Lower leg skin (tissue), 3 donors: ENCODE results near the gene NBEA.

ENCODE experiments used
- POLR2A ChIP-seq, 2 donors: fragments of 450-650 bp; IDR thresholded peaks; one replicate each; pipeline ENCODE4 v1.6.1; 2016 to 2017; ENCODE audit warnings: antibody characterized with exemption in 2 of 2, mild to moderate bottlenecking in 1 of 2, moderate library complexity in 1 of 2
- TF ChIP-seq, protein P1 (sequence below), 3 donors: fragments of 450-650 bp; IDR thresholded peaks; one replicate each; pipeline ENCODE4 v1.5.1; 2016; ENCODE audit warnings: antibody characterized with exemption in 3 of 3, mild to moderate bottlenecking in 3 of 3, moderate library complexity in 2 of 3

DNA sequence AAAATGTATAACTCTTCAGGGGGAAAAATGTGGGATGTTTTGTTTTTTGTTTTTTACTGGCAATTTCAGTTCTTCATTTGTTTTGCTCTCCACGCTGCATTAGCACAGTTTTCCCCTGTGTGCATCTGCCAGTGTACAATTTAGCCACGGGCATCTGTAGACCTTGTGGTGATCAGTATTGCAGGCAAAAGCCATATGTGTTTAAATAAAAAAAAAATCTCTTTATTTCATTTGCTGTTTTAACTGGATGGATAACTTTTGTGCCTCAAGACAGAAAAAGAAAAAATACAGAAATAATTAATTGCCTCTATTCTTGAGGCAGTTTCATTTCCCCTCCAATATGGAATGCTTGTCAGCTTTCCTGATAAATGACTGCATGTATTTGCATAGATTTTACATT, 542.3 kb downstream of the NBEA start:
- TF ChIP-seq, protein P1, sequence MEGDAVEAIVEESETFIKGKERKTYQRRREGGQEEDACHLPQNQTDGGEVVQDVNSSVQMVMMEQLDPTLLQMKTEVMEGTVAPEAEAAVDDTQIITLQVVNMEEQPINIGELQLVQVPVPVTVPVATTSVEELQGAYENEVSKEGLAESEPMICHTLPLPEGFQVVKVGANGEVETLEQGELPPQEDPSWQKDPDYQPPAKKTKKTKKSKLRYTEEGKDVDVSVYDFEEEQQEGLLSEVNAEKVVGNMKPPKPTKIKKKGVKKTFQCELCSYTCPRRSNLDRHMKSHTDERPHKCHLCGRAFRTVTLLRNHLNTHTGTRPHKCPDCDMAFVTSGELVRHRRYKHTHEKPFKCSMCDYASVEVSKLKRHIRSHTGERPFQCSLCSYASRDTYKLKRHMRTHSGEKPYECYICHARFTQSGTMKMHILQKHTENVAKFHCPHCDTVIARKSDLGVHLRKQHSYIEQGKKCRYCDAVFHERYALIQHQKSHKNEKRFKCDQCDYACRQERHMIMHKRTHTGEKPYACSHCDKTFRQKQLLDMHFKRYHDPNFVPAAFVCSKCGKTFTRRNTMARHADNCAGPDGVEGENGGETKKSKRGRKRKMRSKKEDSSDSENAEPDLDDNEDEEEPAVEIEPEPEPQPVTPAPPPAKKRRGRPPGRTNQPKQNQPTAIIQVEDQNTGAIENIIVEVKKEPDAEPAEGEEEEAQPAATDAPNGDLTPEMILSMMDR (IDR thresholded peaks at IDR 0.05): no peak
- no peak for TF ChIP-seq POLR2A (IDR thresholded peaks at IDR 0.05)
